ENCODE results near the gene ZHX3. TPM values are rescaled to one million over a fixed set of nuclear protein-coding genes. Genes with fewer than 3 reads are reported as not detected.

Gene ZHX3
- total RNA-seq, 3 donors from 2014 or later (not counting 1 experiment from before 2014, with no cell fraction given), result 9.0 to 11.8 (median 10.3) TPM

DNA sequence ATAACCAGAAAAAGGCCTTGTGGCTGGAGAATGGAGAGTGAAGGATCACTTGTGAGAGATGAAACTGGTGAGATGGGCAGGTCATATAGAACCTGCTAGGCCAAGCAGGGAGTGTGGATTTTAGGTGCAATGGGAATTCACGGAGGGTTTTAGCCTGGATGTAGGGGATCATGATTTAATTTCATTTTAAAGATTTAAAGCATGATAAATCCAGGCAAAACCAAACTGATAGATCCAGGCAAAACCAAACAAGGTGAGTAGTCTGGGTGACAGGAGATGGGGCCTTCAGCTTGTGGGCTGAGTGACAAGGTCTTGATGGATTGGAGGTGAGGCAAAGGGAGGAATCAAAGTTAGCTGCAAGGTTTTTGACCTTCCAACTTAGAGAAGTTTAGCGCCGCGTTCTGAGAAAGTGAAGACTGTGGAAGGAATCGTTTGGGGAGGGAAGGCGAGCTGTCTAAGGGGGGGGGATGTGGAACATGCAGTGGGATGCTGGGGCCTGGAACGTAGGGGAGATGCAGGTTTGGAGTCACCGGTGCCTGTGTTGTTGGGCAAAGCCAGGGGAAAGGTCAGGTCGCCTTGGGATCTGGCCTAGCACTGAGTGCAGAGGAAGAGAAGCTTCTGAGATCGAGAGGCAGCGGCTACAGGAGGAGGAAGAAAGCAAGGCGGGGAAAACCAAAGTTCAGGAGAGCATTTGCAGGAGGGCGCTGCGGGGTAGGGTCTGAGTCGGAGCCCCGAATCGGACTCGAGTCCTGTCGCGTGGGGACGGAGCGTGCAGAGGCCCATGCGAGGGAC is 181.4 kb downstream of the ZHX3 start:
- Mint-ChIP-seq H3K27me3 (ENCODE audit: low read depth in 2 of 2) (no peaks in the 10 kb centered on the region), H3K27ac (peak overlapping the region; percentile 80 to 81), H3K4me1 (peaks cover 47 to 51% of the 10 kb centered on the region in 2 donors), H3K36me3 (no peaks in the 10 kb centered on the region), H3K9me3 (no peaks in the 10 kb centered on the region), H3K4me3 (peak overlapping the region; percentile 92)
- 41% methylated on average over 23 of the region's 23 CpGs for WGBS (ENCODE audit: insufficient coverage)
- Histone ChIP-seq H3K27me3 (ENCODE audit: control insufficient read depth, insufficient read depth, low read length) (no peaks in the 10 kb centered on the region), H3K4me1 (ENCODE audit: control insufficient read depth, insufficient read depth, low read length) (peaks cover 51% of the 10 kb centered on the region), H3K4me3 (ENCODE audit: low read length) (peak overlapping the region; percentile 53), H3K36me3 (ENCODE audit: control insufficient read depth, insufficient read depth, low read length) (no peaks in the 10 kb centered on the region), H3K27ac (ENCODE audit: low read length) (peak overlapping the region; percentile 9), H3K9me3 (ENCODE audit: control insufficient read depth, insufficient read depth, low read length) (no peaks in the 10 kb centered on the region)
- peak in 1 of 2 donors; percentile 52 for DNase-seq
- TF ChIP-seq CTCF (IDR thresholded peaks at IDR 0.05), result no peak
- ATAC-seq, result no peak
- intact Hi-C loops (cut with micrococcal nuclease), result loop anchor here (1.0 to 5.0 kb wide), 3 partner anchors 96 to 204 kb away; partner anchors contain the start of genes LPIN3 and ZHX3

DNA sequence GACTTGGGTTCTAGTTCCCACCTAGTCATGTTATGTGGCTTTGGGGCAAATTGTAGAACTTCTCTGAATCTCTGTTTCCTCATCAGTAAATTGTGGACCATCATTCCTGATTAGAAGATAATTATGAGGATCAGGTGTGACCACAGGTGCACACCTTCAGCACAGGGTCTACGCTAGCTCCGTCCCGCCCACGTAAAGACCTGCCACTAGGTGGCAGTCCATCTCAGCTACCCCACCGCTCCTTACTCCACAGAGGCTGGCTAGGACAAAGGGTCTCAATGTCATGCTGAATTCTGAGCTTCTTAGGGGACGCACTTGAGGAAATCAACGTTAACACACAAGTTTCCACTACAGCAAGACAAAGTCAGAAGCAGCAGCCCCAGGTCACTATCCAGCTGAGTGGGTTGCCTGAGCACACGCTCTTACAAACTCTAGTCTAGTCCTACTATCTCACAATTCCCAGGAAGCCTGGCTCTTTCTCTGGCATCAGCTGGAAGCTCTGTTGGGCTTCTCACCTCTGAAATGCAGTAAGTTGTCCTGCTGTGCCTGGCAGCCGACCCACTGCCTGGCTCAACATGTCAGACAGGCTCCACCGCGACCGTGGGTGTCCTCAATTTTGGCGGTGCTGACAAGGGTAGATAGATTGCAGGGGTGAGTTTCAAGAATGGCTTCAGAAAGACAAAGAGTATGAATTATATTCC is 182.2 kb downstream of the ZHX3 start:
- peaks cover 40 to 44% of the 10 kb centered on the region in 2 donors for H3K4me1 Mint-ChIP-seq
- no peaks in the 10 kb centered on the region for H3K27me3 Mint-ChIP-seq (ENCODE audit: low read depth in 2 of 2)
- ATAC-seq (peak; percentile 18 to 31 (median 19)), DNase-seq (peak; percentile 48 to 86)
- no peak overlapping the region for H3K4me3 ChIP-seq (ENCODE audit: low read length)
- 46% methylated on average over 13 of the region's 13 CpGs for WGBS (ENCODE audit: insufficient coverage)
- peak overlapping the region; percentile 92 for H3K4me3 Mint-ChIP-seq
- H3K36me3 Mint-ChIP-seq, result no peaks in the 10 kb centered on the region
- H3K27ac Mint-ChIP-seq, result peak overlapping the region in 1 of 2 donors; percentile 80
- H3K27ac ChIP-seq (ENCODE audit: low read length), result no peak overlapping the region
- peak; percentile 89 for TF ChIP-seq CTCF (IDR thresholded peaks at IDR 0.05)
- no peaks in the 10 kb centered on the region for H3K9me3 ChIP-seq (ENCODE audit: control insufficient read depth, insufficient read depth, low read length)
- no peaks in the 10 kb centered on the region for H3K27me3 ChIP-seq (ENCODE audit: control insufficient read depth, insufficient read depth, low read length)
- no peaks in the 10 kb centered on the region for H3K36me3 ChIP-seq (ENCODE audit: control insufficient read depth, insufficient read depth, low read length)
- intact Hi-C loops (cut with micrococcal nuclease), result loop anchor here (1.0 to 5.0 kb wide), 3 partner anchors 97 to 205 kb away; partner anchors contain the start of genes LPIN3 and ZHX3
- peaks cover 44% of the 10 kb centered on the region for H3K4me1 ChIP-seq (ENCODE audit: control insufficient read depth, insufficient read depth, low read length)
- no peaks in the 10 kb centered on the region for H3K9me3 Mint-ChIP-seq

- no peaks in the 10 kb centered on the region for H3K36me3 Mint-ChIP-seq
- H3K4me1 ChIP-seq (ENCODE audit: control insufficient read depth, insufficient read depth, low read length), result peaks cover 36% of the 10 kb centered on the region
- peaks cover 32 to 36% of the 10 kb centered on the region in 2 donors for H3K4me1 Mint-ChIP-seq
- ATAC-seq, result no peak
- H3K4me3 Mint-ChIP-seq, result no peak overlapping the region
- intact Hi-C loops (cut with micrococcal nuclease), result loop anchor here (1.0 to 5.0 kb wide), 3 partner anchors 98 to 206 kb away; partner anchors contain the start of genes LPIN3 and ZHX3
- no peak overlapping the region for H3K27ac ChIP-seq (ENCODE audit: low read length)
- H3K27me3 ChIP-seq (ENCODE audit: control insufficient read depth, insufficient read depth, low read length), result no peaks in the 10 kb centered on the region
- H3K27ac Mint-ChIP-seq, result no peak overlapping the region
- no peak overlapping the region for H3K4me3 ChIP-seq (ENCODE audit: low read length)
- H3K9me3 ChIP-seq (ENCODE audit: control insufficient read depth, insufficient read depth, low read length), result no peaks in the 10 kb centered on the region
- 85% methylated on average over 8 of the region's 9 CpGs for WGBS (ENCODE audit: insufficient coverage)
- H3K9me3 Mint-ChIP-seq, result no peaks in the 10 kb centered on the region
- TF ChIP-seq CTCF (IDR thresholded peaks at IDR 0.05), result no peak
- DNase-seq, result no peak
- no peaks in the 10 kb centered on the region for H3K36me3 ChIP-seq (ENCODE audit: control insufficient read depth, insufficient read depth, low read length)
- no peaks in the 10 kb centered on the region for H3K27me3 Mint-ChIP-seq (ENCODE audit: low read depth in 2 of 2)
Measured at GRCh38 chr20:41134362-41135186, 183.0 kb downstream of the ZHX3 start.
